PC-9 (cell line): Measurements from ENCODE around the gene CYP4V2.

Experiments used
- EZH2 ChIP-seq: fragments of 200-600 bp; sonication (generic); IDR thresholded peaks from 2 replicates; pipeline ENCODE4 v1.8.0; 2017; ENCODE audit warnings: antibody characterized with exemption, low read depth
- TF ChIP-seq, protein P1 (sequence below): fragments of 200-600 bp; sonication (generic); conservative IDR thresholded peaks from 2 replicates; pipeline ENCODE4 v1.6.1; 2017; ENCODE audit warnings: mixed run types, antibody characterized with exemption, mild to moderate bottlenecking, moderate library complexity

DNA sequence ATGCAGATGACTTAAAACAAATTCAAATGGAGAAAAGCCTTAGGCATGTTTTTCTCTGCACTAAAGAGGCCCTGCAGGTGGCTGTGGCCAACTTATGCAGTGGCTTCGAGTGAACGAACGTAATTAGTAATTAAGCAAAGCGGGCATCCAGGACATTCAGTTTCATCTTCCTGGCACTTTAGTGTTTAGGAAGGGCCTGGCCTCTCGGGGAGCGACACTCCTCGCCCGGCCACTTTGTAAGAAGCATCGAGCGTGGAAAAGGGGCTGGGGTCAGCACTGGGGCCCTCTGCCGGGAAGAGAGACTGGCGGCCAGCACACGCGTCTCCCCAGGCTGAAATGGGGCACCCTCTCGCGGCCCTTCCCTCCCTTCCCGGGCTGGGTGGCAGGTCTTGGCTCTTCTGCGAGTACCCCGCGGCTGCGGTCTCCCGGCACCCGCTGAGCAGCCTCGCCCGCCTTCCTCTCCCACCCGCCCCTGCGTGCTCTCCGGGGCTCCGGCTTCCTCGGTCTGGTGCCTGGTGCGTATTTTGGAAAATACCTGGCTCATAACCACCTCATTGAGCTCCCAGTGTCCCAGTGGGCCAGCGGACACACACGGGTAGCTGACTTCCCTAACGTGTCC lies 677 bp upstream of the CYP4V2 start:
- TF ChIP-seq, protein P1, sequence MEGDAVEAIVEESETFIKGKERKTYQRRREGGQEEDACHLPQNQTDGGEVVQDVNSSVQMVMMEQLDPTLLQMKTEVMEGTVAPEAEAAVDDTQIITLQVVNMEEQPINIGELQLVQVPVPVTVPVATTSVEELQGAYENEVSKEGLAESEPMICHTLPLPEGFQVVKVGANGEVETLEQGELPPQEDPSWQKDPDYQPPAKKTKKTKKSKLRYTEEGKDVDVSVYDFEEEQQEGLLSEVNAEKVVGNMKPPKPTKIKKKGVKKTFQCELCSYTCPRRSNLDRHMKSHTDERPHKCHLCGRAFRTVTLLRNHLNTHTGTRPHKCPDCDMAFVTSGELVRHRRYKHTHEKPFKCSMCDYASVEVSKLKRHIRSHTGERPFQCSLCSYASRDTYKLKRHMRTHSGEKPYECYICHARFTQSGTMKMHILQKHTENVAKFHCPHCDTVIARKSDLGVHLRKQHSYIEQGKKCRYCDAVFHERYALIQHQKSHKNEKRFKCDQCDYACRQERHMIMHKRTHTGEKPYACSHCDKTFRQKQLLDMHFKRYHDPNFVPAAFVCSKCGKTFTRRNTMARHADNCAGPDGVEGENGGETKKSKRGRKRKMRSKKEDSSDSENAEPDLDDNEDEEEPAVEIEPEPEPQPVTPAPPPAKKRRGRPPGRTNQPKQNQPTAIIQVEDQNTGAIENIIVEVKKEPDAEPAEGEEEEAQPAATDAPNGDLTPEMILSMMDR, result no peak
- TF ChIP-seq EZH2, result no peak
